22Rv1 (cell line): ENCODE results near the gene STON2.

ENCODE experiments used
- CTCF ChIP-seq: fragments of 450-650 bp; IDR thresholded peaks from 2 replicates; pipeline ENCODE4 v1.5.1; 2017; ENCODE audit warnings: mild to moderate bottlenecking
- ZFX ChIP-seq: fragments of 450-650 bp; IDR thresholded peaks from 2 replicates; pipeline ENCODE4 v1.6.1; 2017; ENCODE audit warnings: antibody characterized with exemption, borderline replicate concordance

DNA sequence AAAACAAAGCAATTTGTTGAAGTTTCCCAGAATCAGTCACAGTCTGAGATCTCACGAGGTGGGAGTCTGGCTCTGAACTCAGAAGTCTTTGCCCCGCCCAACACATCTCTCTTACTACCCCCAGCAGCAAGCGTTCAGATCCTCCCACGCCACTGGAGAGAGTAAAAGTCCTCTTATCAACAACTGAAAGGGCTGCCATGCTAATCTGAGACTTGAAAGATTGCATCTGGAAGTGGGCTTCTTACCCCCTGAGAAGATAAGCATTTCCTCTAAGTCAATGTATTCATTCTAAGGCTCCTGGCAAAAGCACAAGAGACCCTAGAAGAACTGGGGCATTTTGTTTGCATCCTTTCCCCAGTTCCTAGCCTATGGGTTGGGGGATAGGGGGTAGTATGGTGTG, 34.1 kb upstream of the STON2 start:
- TF ChIP-seq CTCF (no peak), ZFX (no peak)
